ENCODE data around the gene RCCD1. TPM values are rescaled to one million over a fixed set of nuclear protein-coding genes. Genes with fewer than 3 reads are reported as not detected.

RCCD1 gene
- total and polyA plus RNA-seq, 2 of the 8 experiments (the other 6 are each of a cell fraction or from before 2014, with no cell fraction given), result 9.9 to 18.8 TPM

GRCh38 chr15:90933301-90933700, 21.4 kb upstream of the RCCD1 start:
- Histone ChIP-seq H2AK5ac (ENCODE audit: low read depth, low read length) (no peak overlapping the region), H3K18ac (ENCODE audit: extremely low read depth, low read length) (no peak overlapping the region), H2AFZ (ENCODE audit: low read length) (no peak overlapping the region), H3K27me3 (replicated peaks in 1 of 4; ENCODE audit: control insufficient read depth in 3 of 4, extremely low read depth in 1 of 4, insufficient read depth in 3 of 4, low read length in 3 of 4) (0 out of 7 replicates have a peak, but pooled peaks cover 0 to 4% (median 0%) of the 10 kb centered on the region in 4 experiments), H3K9me3 (ENCODE audit: insufficient read depth in 2 of 2, low read depth in 1 of 2, low read length in 1 of 2) (no peaks in the 10 kb centered on the region), H3K9ac (replicated peaks in 1 of 4; ENCODE audit: extremely low read depth in 1 of 4, low read depth in 3 of 4, low read length in 3 of 4) (no peak overlapping the region), H3K4me2 (ENCODE audit: insufficient read depth in 1 of 2, low read depth in 2 of 2, low read length in 2 of 2) (no peak overlapping the region), H3K23ac (ENCODE audit: insufficient read length) (no peak overlapping the region), H3K23me2 (ENCODE audit: low read depth, low read length) (peaks cover 11% of the 10 kb centered on the region; the same call in 1 of the 2 replicates), H2BK15ac (ENCODE audit: low read length) (no peak overlapping the region), H3K79me2 (ENCODE audit: control insufficient read depth in 1 of 2, insufficient read depth in 2 of 2, low read length in 2 of 2) (no peaks in the 10 kb centered on the region), H2BK12ac (ENCODE audit: low read depth, low read length) (no peak overlapping the region; the same call in 1 of the 2 replicates), H3K27ac (ENCODE audit: low read depth, low read length) (no peak overlapping the region), H3K4ac (replicated peaks; ENCODE audit: insufficient read length, low read depth, low read length) (no peak overlapping the region), H3K4me1 (replicated peaks in 1 of 4; ENCODE audit: control insufficient read depth in 3 of 4, insufficient read depth in 4 of 4, low read length in 3 of 4) (peaks cover 0 to 13% (median 7%) of the 10 kb centered on the region in 4 experiments; a peak in 6 of 7 replicates), H3K36me3 (ENCODE audit: control insufficient read depth in 2 of 4, insufficient read depth in 4 of 4, low read length in 3 of 4) (peaks cover 0 to 8% (median 2%) of the 10 kb centered on the region in 4 experiments; a peak in 1 of 8 replicates), H3K79me1 (ENCODE audit: low read depth, low read length) (no peaks in the 10 kb centered on the region; the same call in 1 of the 2 replicates), H3K56ac (replicated peaks; ENCODE audit: insufficient read length, low read depth, low read length) (no peak overlapping the region), H4K8ac (ENCODE audit: extremely low read depth, insufficient read depth, low read length) (no peak overlapping the region), H2BK5ac (ENCODE audit: low read depth, low read length) (no peak overlapping the region), H2BK20ac (ENCODE audit: low read length) (no peak overlapping the region), H2BK120ac (replicated peaks; ENCODE audit: low read depth, low read length) (no peak overlapping the region), H4K5ac (ENCODE audit: insufficient read length, low read depth, low read length) (no peak overlapping the region), H4K91ac (replicated peaks; ENCODE audit: insufficient read length, low read length) (no peak overlapping the region), H4K20me1 (replicated peaks in 1 of 2; ENCODE audit: control insufficient read depth in 1 of 2, insufficient read depth in 2 of 2, low read length in 2 of 2) (peaks cover 0 to 1% of the 10 kb centered on the region in 2 experiments), H3K4me3 (ENCODE audit: extremely low read depth in 1 of 4, insufficient read depth in 2 of 4, low read depth in 3 of 4, low read length in 4 of 4) (no peak overlapping the region), H3K14ac (ENCODE audit: insufficient read length) (no peak overlapping the region)
- 90% methylated on average over 1 of the region's 1 CpG; no CpG with 5 or more reads in 1 of the 2 experiments for WGBS, 2 experiments (ENCODE audit: extremely low coverage in 1 of 2, insufficient coverage in 1 of 2, insufficient read length in 1 of 2, insufficient replicate concordance in 2 of 2, low coverage in 1 of 2, low lambda C conversion rate in 2 of 2, missing lambda C conversion rate in 1 of 2)
- ChIA-PET POLR2A (ENCODE audit: partially characterized antibody) (interaction anchor here (2.4 to 5.0 kb wide), 3 partner anchors 20 to 30 kb away, joined by 12 to 24 read pairs (median 20); partner anchors contain the start of genes MAN2A2 and RCCD1), CTCF (ENCODE audit: partially characterized antibody) (interaction anchor here (0.7 to 20.7 kb wide), 42 partner anchors 7 to 1836 kb away, joined by 3 to 306 read pairs (median 4); partner anchors contain the start of genes BLM, FES, MAN2A2 and RCCD1)
- no peak for FAIRE-seq
- DNase-seq (ENCODE audit: low read depth in 1 of 2, low spot score in 2 of 2), result no peak
- TF ChIP-seq ZNF274 (IDR thresholded peaks at IDR 0.05; ENCODE audit: borderline replicate concordance, extremely low read depth, low read length), result no peak
- no peak for TF ChIP-seq CEBPB (IDR thresholded peaks at IDR 0.05; ENCODE audit: low read depth, low read length)
- TF ChIP-seq EGR1 (IDR thresholded peaks at IDR 0.05; ENCODE audit: borderline replicate concordance, low read depth, low read length), result no peak
- no peak for TF ChIP-seq JUN (IDR thresholded peaks at IDR 0.05; ENCODE audit: low read depth, low read length)
- TF ChIP-seq BACH1 (IDR thresholded peaks at IDR 0.05; ENCODE audit: low read length), result no peak
- TF ChIP-seq SUZ12 (IDR thresholded peaks at IDR 0.05; ENCODE audit: low read length), result no peak
- no peak for TF ChIP-seq TCF12 (IDR thresholded peaks at IDR 0.05; ENCODE audit: low read depth, low read length)
- no peak for TF ChIP-seq CBX8 (IDR thresholded peaks at IDR 0.05; ENCODE audit: borderline replicate concordance, low read depth, low read length)
- TF ChIP-seq RFX5 (IDR thresholded peaks at IDR 0.05; ENCODE audit: borderline replicate concordance, low read depth, low read length), result no peak
- no peak for TF ChIP-seq EZH2 (IDR thresholded peaks at IDR 0.05; ENCODE audit: low read depth, low read length, severe bottlenecking)
- no peak for TF ChIP-seq CTCF (IDR thresholded peaks at IDR 0.05; ENCODE audit: control extremely low read depth in 1 of 3, insufficient read depth in 1 of 3, low read depth in 1 of 3, low read length in 3 of 3)
- no peak for TF ChIP-seq JUND (IDR thresholded peaks at IDR 0.05; ENCODE audit: low read length)

Data from H1 (cell line).